ENCODE data around the gene CALN1. TPM values are rescaled to one million over a fixed set of nuclear protein-coding genes. Genes with fewer than 3 reads are reported as not detected.

CALN1 gene
- total RNA-seq, 1 experiment from 2014 or later = not detected

- no peak for DNase-seq
- no TSS peak for BruUV-seq (replicated peaks)
- Mint-ChIP-seq H3K27ac (ENCODE audit: unreplicated experiment) (no peak overlapping the region), H3K4me1 (ENCODE audit: low read depth, unreplicated experiment) (no peaks in the 10 kb centered on the region), H3K36me3 (ENCODE audit: insufficient read depth, unreplicated experiment) (no peaks in the 10 kb centered on the region), H3K9me3 (ENCODE audit: unreplicated experiment) (no peaks in the 10 kb centered on the region), H3K4me3 (ENCODE audit: unreplicated experiment) (no peak overlapping the region), H3K27me3 (ENCODE audit: insufficient read depth, unreplicated experiment) (peaks cover 4% of the 10 kb centered on the region)
- no peaks in the 10 kb centered on the region for H3K9me3 ChIP-seq
- H3K36me3 ChIP-seq (ENCODE audit: control insufficient read depth, insufficient read depth, low read length) = no peaks in the 10 kb centered on the region
- CTCF ChIA-PET = no interaction called here
- no peaks in the 10 kb centered on the region for H3K27me3 ChIP-seq (replicated peaks; ENCODE audit: control insufficient read depth, insufficient read depth, low read length)
- H3K4me3 ChIP-seq (ENCODE audit: low read depth, low read length) = no peak overlapping the region
- H3K4me1 ChIP-seq = no peaks in the 10 kb centered on the region
- POLR2A ChIA-PET = no interaction called here
- intact Hi-C loops (cut with micrococcal nuclease; ENCODE audit: unreplicated experiment) = no loop called here
- TF ChIP-seq CTCF (IDR thresholded peaks at IDR 0.05; ENCODE audit: insufficient read depth in 1 of 2, low read depth in 1 of 2, low read length in 1 of 2, severe bottlenecking in 1 of 2, unreplicated experiment in 1 of 2) = no peak
Measured at GRCh38 chr7:72298091-72298490, 114.0 kb downstream of the CALN1 start.

DNA sequence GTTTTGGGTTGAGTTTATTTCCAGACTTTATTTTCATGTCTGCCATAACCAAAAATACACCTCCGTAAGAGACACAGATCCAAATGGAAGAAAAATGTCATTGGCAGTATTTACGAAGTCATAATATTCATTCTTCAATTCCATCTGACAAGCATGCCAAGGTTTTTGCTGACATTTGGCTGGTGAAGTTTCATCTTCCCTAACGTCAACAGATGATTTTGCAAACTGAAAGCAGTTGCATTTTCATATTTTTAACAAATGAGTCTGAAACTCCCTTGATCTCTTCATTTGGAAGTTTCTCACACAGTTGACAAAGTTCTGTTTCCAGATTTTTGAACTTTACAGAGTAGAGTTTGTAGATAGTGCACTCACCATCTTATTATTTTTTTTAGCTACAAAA lies 114.5 kb downstream of the CALN1 start:
- H3K4me1 Mint-ChIP-seq (ENCODE audit: low read depth, unreplicated experiment) = no peaks in the 10 kb centered on the region

DNA sequence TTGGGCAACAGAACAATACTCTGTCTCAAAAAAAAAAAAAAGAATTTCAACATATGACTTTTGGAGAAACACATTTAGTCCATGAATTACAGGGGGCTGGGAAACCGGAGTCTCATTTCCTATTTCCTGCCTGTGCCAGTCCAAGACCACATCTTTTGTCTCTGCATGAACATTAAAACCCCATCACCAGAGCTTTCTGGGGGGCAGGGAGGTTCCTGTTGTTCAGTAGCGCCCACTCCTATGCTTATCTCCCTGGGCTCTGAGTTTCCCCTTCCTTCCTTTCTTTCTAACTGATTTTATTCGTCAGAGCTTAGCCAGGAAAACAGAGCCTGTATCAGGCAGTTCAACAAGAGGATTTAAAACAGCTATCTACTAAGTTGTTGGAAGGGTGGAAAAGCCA lies 119.3 kb downstream of the CALN1 start:
- Mint-ChIP-seq H3K9me3 (ENCODE audit: unreplicated experiment) (peaks cover 7% of the 10 kb centered on the region), H3K27me3 (ENCODE audit: insufficient read depth, unreplicated experiment) (peaks cover 6% of the 10 kb centered on the region), H3K27ac (ENCODE audit: unreplicated experiment) (no peak overlapping the region), H3K4me1 (ENCODE audit: low read depth, unreplicated experiment) (no peaks in the 10 kb centered on the region), H3K4me3 (ENCODE audit: unreplicated experiment) (no peak overlapping the region), H3K36me3 (ENCODE audit: insufficient read depth, unreplicated experiment) (no peaks in the 10 kb centered on the region)
- ChIA-PET CTCF (no interaction called here), POLR2A (no interaction called here)
- intact Hi-C loops (cut with micrococcal nuclease; ENCODE audit: unreplicated experiment) = no loop called here
- Histone ChIP-seq H3K9me3 (no peaks in the 10 kb centered on the region), H3K4me3 (ENCODE audit: low read depth, low read length) (no peak overlapping the region), H3K27me3 (replicated peaks; ENCODE audit: control insufficient read depth, insufficient read depth, low read length) (no peaks in the 10 kb centered on the region), H3K4me1 (no peaks in the 10 kb centered on the region), H3K36me3 (ENCODE audit: control insufficient read depth, insufficient read depth, low read length) (no peaks in the 10 kb centered on the region)
- no peak for TF ChIP-seq CTCF (IDR thresholded peaks at IDR 0.05; ENCODE audit: insufficient read depth in 1 of 2, low read depth in 1 of 2, low read length in 1 of 2, severe bottlenecking in 1 of 2, unreplicated experiment in 1 of 2)
- no TSS peak for BruUV-seq (replicated peaks)
- DNase-seq = no peak

More for the DNA sequence above, 114.5 kb downstream of the CALN1 start:
- Mint-ChIP-seq H3K27me3 (ENCODE audit: insufficient read depth, unreplicated experiment) (peaks cover 6% of the 10 kb centered on the region), H3K27ac (ENCODE audit: unreplicated experiment) (no peak overlapping the region), H3K36me3 (ENCODE audit: insufficient read depth, unreplicated experiment) (no peaks in the 10 kb centered on the region), H3K9me3 (ENCODE audit: unreplicated experiment) (no peaks in the 10 kb centered on the region), H3K4me3 (ENCODE audit: unreplicated experiment) (no peak overlapping the region)
- H3K4me1 ChIP-seq = no peaks in the 10 kb centered on the region
- POLR2A ChIA-PET = no interaction called here
- intact Hi-C loops (cut with micrococcal nuclease; ENCODE audit: unreplicated experiment) = no loop called here
- no peaks in the 10 kb centered on the region for H3K36me3 ChIP-seq (ENCODE audit: control insufficient read depth, insufficient read depth, low read length)
- no TSS peak for BruUV-seq (replicated peaks)
- no peak overlapping the region for H3K4me3 ChIP-seq (ENCODE audit: low read depth, low read length)
- no peak for TF ChIP-seq CTCF (IDR thresholded peaks at IDR 0.05; ENCODE audit: insufficient read depth in 1 of 2, low read depth in 1 of 2, low read length in 1 of 2, severe bottlenecking in 1 of 2, unreplicated experiment in 1 of 2)
- no peak for DNase-seq
- CTCF ChIA-PET = no interaction called here
- H3K27me3 ChIP-seq (replicated peaks; ENCODE audit: control insufficient read depth, insufficient read depth, low read length) = no peaks in the 10 kb centered on the region
- H3K9me3 ChIP-seq = no peaks in the 10 kb centered on the region

Data from Caco-2 (cell line).